Lung (tissue), 12 donors: ENCODE data around the gene DLEC1. TPM values are rescaled to one million over a fixed set of nuclear protein-coding genes. Genes with fewer than 3 reads are reported as not detected.

Experiments used
- ATAC-seq: fragments of 200-7000 bp; cut with Tn5 transposase; one replicate; pipeline ENCODE4 v1.9.1; 2020; ENCODE audit warnings: moderate number of reproducible peaks; ENCODE audit not compliant: insufficient read depth, low FRiP score
- DNase-seq, 3 donors: peaks; one replicate each; pipeline ENCODE4 v3.0.0-alpha.2; 2013 to 2017
- H3K27ac ChIP-seq, 2 donors: one replicate each; pipeline ENCODE4 v1.5.1; 2013; ENCODE audit warnings: mild to moderate bottlenecking in 2 of 2, moderate library complexity in 2 of 2, control low read depth in 1 of 2, inconsistent platforms in 1 of 2, low read depth in 1 of 2, low read length in 1 of 2
- H3K27me3 ChIP-seq, 3 donors: one replicate each; pipeline ENCODE4 v1.5.1; 2013; ENCODE audit warnings: low read length in 2 of 3; ENCODE audit not compliant: control insufficient read depth in 3 of 3, insufficient read depth in 3 of 3
- H3K36me3 ChIP-seq, 4 donors: one replicate each; pipeline ENCODE4 v1.5.1; 2013; ENCODE audit warnings: low read length in 4 of 4, mild to moderate bottlenecking in 1 of 4, moderate library complexity in 1 of 4; ENCODE audit not compliant: control insufficient read depth in 4 of 4, insufficient read depth in 4 of 4
- H3K4me1 ChIP-seq, 5 donors: one replicate each; pipeline ENCODE4 v1.5.1; 2013; ENCODE audit warnings: low read length in 5 of 5, mild to moderate bottlenecking in 2 of 5, moderate library complexity in 1 of 5; ENCODE audit not compliant: control insufficient read depth in 5 of 5, insufficient read depth in 5 of 5
- H3K4me3 ChIP-seq: one replicate; pipeline ENCODE4 v1.5.1; 2013; ENCODE audit warnings: mild to moderate bottlenecking, control low read depth, moderate library complexity
- H3K9ac ChIP-seq, 2 donors: one replicate each; pipeline ENCODE4 v1.5.1; 2013; ENCODE audit warnings: low read length in 2 of 2, control low read depth in 1 of 2; ENCODE audit not compliant: insufficient read depth in 1 of 2
- H3K9me3 ChIP-seq, 4 donors: one replicate each; pipeline ENCODE4 v1.5.1; 2013; ENCODE audit warnings: low read length in 3 of 4, mild to moderate bottlenecking in 1 of 4, moderate library complexity in 1 of 4; ENCODE audit not compliant: control insufficient read depth in 4 of 4, insufficient read depth in 3 of 4
- CTCF ChIP-seq: IDR thresholded peaks from 2 replicates; pipeline ENCODE4 v1.5.1; 2012; ENCODE audit warnings: mild to moderate bottlenecking; ENCODE audit errors: control extremely low read depth, extremely low read depth
- WGBS, 2 donors: extraction: QIAGEN DNeasy Blood & Tissue Kit; methylation state at CpG; one replicate each; pipeline ENCODE4 v1.1.7; 2013; 5-methylcytosine and 5-hydroxymethylcytosine counted together
- polyA plus RNA-seq, 2 donors: library from polyadenylated mRNA; stranded (reverse); fragments of 200-250 nt; gene quantifications; one replicate each; pipeline ENCODE4 v1.2.1, GENCODE V29; 2013
- total RNA-seq, 2 donors: library from RNA; depleted of rRNA in 1 of 2; stranded (reverse); fragments of >200 nt in 1 of 2; gene quantifications; one replicate each; pipeline ENCODE4 v1.2.1, GENCODE V29; 2014 to 2021
- donor health status: control.
- donor health status: control.
- donor health status: Bipolar disorder and iron deficiency.
- donor health status: healthy.
- donor health status: DM: yes; HTN: yes; CAD: no.

Gene DLEC1
- total and polyA plus RNA-seq, 4 donors, result 4.2 to 28.8 (median 8.0) TPM

GRCh38 chr3:38124324-38125122 is 85.5 kb downstream of the DLEC1 start:
- H3K36me3 ChIP-seq, result peaks cover 23 to 68% (median 42%) of the 10 kb centered on the region in 4 donors

GRCh38 chr3:38125305-38126120 is 86.5 kb downstream of the DLEC1 start:
- no peak overlapping the region for H3K4me3 ChIP-seq
- no peak overlapping the region for H3K9ac ChIP-seq
- peaks cover 0 to 9% (median 0%) of the 10 kb centered on the region in 5 donors for H3K4me1 ChIP-seq
- TF ChIP-seq CTCF, result no peak
- H3K36me3 ChIP-seq, result peaks cover 23 to 66% (median 44%) of the 10 kb centered on the region in 4 donors
- no peak overlapping the region for H3K27ac ChIP-seq
- DNase-seq (no peak), ATAC-seq (no peak)
- WGBS, 2 donors, result 91 to 95% methylated on average over 11 of the region's 11 CpGs
- no peaks in the 10 kb centered on the region for H3K27me3 ChIP-seq
- no peaks in the 10 kb centered on the region for H3K9me3 ChIP-seq

More at GRCh38 chr3:38124324-38125122, 85.5 kb downstream of the DLEC1 start:
- no peak overlapping the region for H3K4me3 ChIP-seq
- ATAC-seq, result no peak
- no peak for DNase-seq
- no peak overlapping the region for H3K9ac ChIP-seq
- no peaks in the 10 kb centered on the region for H3K27me3 ChIP-seq
- H3K9me3 ChIP-seq, result no peaks in the 10 kb centered on the region
- no peak for TF ChIP-seq CTCF
- WGBS, 2 donors, result 82 to 83% methylated on average over 7 of the region's 7 CpGs
- peaks cover 0 to 9% (median 0%) of the 10 kb centered on the region in 5 donors for H3K4me1 ChIP-seq
- H3K27ac ChIP-seq, result no peak overlapping the region

GRCh38 chr3:38126121-38126892 is 87.3 kb downstream of the DLEC1 start:
- 97 to 99% methylated on average over 6 of the region's 6 CpGs for WGBS, 2 donors
- ATAC-seq, result no peak

More at GRCh38 chr3:38126121-38126892, 87.3 kb downstream of the DLEC1 start:
- Histone ChIP-seq H3K27me3 (no peaks in the 10 kb centered on the region), H3K9me3 (no peaks in the 10 kb centered on the region), H3K4me1 (peaks cover 0 to 12% (median 0%) of the 10 kb centered on the region in 5 donors), H3K9ac (no peak overlapping the region), H3K27ac (no peak overlapping the region), H3K36me3 (peaks cover 23 to 65% (median 48%) of the 10 kb centered on the region in 4 donors), H3K4me3 (no peak overlapping the region)
- TF ChIP-seq CTCF, result no peak
- DNase-seq, result no peak
